Measurements from ENCODE around the gene ORM2.

DNA sequence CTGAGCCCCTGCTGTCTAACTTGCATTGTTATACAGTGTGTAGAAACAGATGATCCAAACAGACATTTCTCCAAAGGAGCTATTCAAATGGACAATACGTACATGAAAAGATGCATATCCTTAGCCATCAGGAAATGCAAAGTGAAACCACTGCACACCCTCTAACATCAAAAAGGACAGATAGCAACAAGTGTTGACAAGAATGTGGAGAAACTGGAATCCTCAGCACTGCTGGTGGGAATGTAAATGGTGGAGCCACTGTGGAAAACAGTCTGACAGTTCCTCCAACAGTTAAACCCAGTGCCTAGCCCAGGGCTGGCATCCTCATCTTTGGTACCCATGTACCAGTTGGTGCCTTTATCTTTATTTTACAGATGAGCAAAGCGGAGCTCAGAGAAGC lies 8.5 kb downstream of the ORM2 start:
- TF ChIP-seq, protein P1, sequence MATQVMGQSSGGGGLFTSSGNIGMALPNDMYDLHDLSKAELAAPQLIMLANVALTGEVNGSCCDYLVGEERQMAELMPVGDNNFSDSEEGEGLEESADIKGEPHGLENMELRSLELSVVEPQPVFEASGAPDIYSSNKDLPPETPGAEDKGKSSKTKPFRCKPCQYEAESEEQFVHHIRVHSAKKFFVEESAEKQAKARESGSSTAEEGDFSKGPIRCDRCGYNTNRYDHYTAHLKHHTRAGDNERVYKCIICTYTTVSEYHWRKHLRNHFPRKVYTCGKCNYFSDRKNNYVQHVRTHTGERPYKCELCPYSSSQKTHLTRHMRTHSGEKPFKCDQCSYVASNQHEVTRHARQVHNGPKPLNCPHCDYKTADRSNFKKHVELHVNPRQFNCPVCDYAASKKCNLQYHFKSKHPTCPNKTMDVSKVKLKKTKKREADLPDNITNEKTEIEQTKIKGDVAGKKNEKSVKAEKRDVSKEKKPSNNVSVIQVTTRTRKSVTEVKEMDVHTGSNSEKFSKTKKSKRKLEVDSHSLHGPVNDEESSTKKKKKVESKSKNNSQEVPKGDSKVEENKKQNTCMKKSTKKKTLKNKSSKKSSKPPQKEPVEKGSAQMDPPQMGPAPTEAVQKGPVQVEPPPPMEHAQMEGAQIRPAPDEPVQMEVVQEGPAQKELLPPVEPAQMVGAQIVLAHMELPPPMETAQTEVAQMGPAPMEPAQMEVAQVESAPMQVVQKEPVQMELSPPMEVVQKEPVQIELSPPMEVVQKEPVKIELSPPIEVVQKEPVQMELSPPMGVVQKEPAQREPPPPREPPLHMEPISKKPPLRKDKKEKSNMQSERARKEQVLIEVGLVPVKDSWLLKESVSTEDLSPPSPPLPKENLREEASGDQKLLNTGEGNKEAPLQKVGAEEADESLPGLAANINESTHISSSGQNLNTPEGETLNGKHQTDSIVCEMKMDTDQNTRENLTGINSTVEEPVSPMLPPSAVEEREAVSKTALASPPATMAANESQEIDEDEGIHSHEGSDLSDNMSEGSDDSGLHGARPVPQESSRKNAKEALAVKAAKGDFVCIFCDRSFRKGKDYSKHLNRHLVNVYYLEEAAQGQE (IDR thresholded peaks at IDR 0.05; ENCODE audit: unreplicated experiment) = no peak
- TF ChIP-seq, protein P2, sequence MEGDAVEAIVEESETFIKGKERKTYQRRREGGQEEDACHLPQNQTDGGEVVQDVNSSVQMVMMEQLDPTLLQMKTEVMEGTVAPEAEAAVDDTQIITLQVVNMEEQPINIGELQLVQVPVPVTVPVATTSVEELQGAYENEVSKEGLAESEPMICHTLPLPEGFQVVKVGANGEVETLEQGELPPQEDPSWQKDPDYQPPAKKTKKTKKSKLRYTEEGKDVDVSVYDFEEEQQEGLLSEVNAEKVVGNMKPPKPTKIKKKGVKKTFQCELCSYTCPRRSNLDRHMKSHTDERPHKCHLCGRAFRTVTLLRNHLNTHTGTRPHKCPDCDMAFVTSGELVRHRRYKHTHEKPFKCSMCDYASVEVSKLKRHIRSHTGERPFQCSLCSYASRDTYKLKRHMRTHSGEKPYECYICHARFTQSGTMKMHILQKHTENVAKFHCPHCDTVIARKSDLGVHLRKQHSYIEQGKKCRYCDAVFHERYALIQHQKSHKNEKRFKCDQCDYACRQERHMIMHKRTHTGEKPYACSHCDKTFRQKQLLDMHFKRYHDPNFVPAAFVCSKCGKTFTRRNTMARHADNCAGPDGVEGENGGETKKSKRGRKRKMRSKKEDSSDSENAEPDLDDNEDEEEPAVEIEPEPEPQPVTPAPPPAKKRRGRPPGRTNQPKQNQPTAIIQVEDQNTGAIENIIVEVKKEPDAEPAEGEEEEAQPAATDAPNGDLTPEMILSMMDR (conservative IDR thresholded peaks at IDR 0.05; ENCODE audit: low read depth in 2 of 2) = no peak
- TF ChIP-seq ZNF114 (CRISPR knock-in tag; IDR thresholded peaks at IDR 0.05) (no peak), EZH2 (IDR thresholded peaks at IDR 0.05; ENCODE audit: low read depth, unreplicated experiment) (no peak), POLR2AphosphoS5 (IDR thresholded peaks at IDR 0.05; ENCODE audit: low read depth) (no peak), EZH2phosphoT487 (IDR thresholded peaks at IDR 0.05; ENCODE audit: unreplicated experiment) (no peak)
- TF ChIP-seq, protein P3, sequence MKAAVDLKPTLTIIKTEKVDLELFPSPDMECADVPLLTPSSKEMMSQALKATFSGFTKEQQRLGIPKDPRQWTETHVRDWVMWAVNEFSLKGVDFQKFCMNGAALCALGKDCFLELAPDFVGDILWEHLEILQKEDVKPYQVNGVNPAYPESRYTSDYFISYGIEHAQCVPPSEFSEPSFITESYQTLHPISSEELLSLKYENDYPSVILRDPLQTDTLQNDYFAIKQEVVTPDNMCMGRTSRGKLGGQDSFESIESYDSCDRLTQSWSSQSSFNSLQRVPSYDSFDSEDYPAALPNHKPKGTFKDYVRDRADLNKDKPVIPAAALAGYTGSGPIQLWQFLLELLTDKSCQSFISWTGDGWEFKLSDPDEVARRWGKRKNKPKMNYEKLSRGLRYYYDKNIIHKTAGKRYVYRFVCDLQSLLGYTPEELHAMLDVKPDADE (IDR thresholded peaks at IDR 0.05) = no peak
